ENCODE data around the gene BAZ2B.
A peak's percentile ranks its signal among the peaks of the same experiment; 100 is the strongest.

BAZ2B gene

GRCh38 chr2:159600752-159601151 lies 15.6 kb downstream of the BAZ2B start:
- peak; percentile 91 for DNase-seq (ENCODE audit: low read depth)
- TF ChIP-seq CTCF (IDR thresholded peaks at IDR 0.05; ENCODE audit: insufficient read depth, low read depth, low read length, missing control alignments) = no peak
- H3K4me3 ChIP-seq (ENCODE audit: low read length) = no peak overlapping the region

GRCh38 chr2:159595410-159596046 lies 20.8 kb downstream of the BAZ2B start:
- no peak for TF ChIP-seq CTCF (IDR thresholded peaks at IDR 0.05; ENCODE audit: insufficient read depth, low read depth, low read length, missing control alignments)
- H3K4me3 ChIP-seq (ENCODE audit: low read length) = no peak overlapping the region
- DNase-seq (ENCODE audit: low read depth) = peak; percentile 48

GRCh38 chr2:159592441-159592840 lies 23.9 kb downstream of the BAZ2B start:
- no peak for DNase-seq (ENCODE audit: low read depth)
- H3K4me3 ChIP-seq (ENCODE audit: low read length) = no peak overlapping the region
- TF ChIP-seq CTCF (IDR thresholded peaks at IDR 0.05; ENCODE audit: insufficient read depth, low read depth, low read length, missing control alignments) = no peak

GRCh38 chr2:159591221-159591620 lies 25.1 kb downstream of the BAZ2B start:
- no peak for TF ChIP-seq CTCF (IDR thresholded peaks at IDR 0.05; ENCODE audit: insufficient read depth, low read depth, low read length, missing control alignments)
- no peak for DNase-seq (ENCODE audit: low read depth)
- no peak overlapping the region for H3K4me3 ChIP-seq (ENCODE audit: low read length)

GRCh38 chr2:159589286-159589685 lies 27.1 kb downstream of the BAZ2B start:
- TF ChIP-seq CTCF (IDR thresholded peaks at IDR 0.05; ENCODE audit: insufficient read depth, low read depth, low read length, missing control alignments) = no peak
- no peak for DNase-seq (ENCODE audit: low read depth)
- no peak overlapping the region for H3K4me3 ChIP-seq (ENCODE audit: low read length)

GRCh38 chr2:159586034-159586433 lies 30.3 kb downstream of the BAZ2B start:
- no peak for DNase-seq (ENCODE audit: low read depth)
- no peak for TF ChIP-seq CTCF (IDR thresholded peaks at IDR 0.05; ENCODE audit: insufficient read depth, low read depth, low read length, missing control alignments)
- H3K4me3 ChIP-seq (ENCODE audit: low read length) = no peak overlapping the region

- TF ChIP-seq CTCF (IDR thresholded peaks at IDR 0.05; ENCODE audit: insufficient read depth, low read depth, low read length, missing control alignments) = no peak
- no peak for DNase-seq (ENCODE audit: low read depth)
- H3K4me3 ChIP-seq (ENCODE audit: low read length) = no peak overlapping the region
Measured at GRCh38 chr2:159585622-159586021, 30.7 kb downstream of the BAZ2B start.
